Common myeloid progenitor, CD34-positive (primary cell): ENCODE data around the gene EDC3.

Experiments used
- CTCF ChIA-PET: fragments of 350-600 bp; sonication (Branson Sonifier 250); formaldehyde crosslinking; loops from one replicate; lab custom pipeline; 2021; ENCODE audit warnings: antibody characterized with exemption; lab: Charles Lee
- POLR2A ChIA-PET: fragments of 350-600 bp; sonication (Branson Sonifier 250); formaldehyde crosslinking; loops from one replicate; lab custom pipeline; 2021; ENCODE audit warnings: antibody characterized with exemption; lab: Charles Lee
- DNase-seq, 3 donors: peaks; one replicate each; pipeline versions ENCODE4 v3.0.0 to v3.0.0-alpha.2; 2013
- H3K27ac ChIP-seq, 2 experiments: 1 replicate in 1 of 2; 2 replicates in 1 of 2; pipeline ENCODE4 v1.7.0; 2013; ENCODE audit warnings: inconsistent platforms in 2 of 2, low read length in 2 of 2, mild to moderate bottlenecking in 2 of 2, low read depth in 1 of 2, moderate library complexity in 1 of 2; ENCODE audit not compliant: severe bottlenecking in 2 of 2, insufficient read depth in 1 of 2, poor library complexity in 1 of 2
- H3K27me3 ChIP-seq, 5 experiments: replicated peaks in 2 of 5; 1 replicate in 3 of 5; 2 replicates in 2 of 5; pipeline versions ENCODE4 v1.6.1 to v1.7.0; 2013; ENCODE audit warnings: low read length in 4 of 5, mild to moderate bottlenecking in 2 of 5, moderate library complexity in 2 of 5, inconsistent platforms in 1 of 5; ENCODE audit not compliant: insufficient read depth in 5 of 5, control insufficient read depth in 4 of 5
- H3K36me3 ChIP-seq, 4 experiments: 1 replicate in 2 of 4; 2 replicates in 2 of 4; pipeline versions ENCODE4 v1.6.1 to v1.7.0; 2013; ENCODE audit warnings: low read length in 3 of 4, control low read depth in 1 of 4, mild to moderate bottlenecking in 1 of 4; ENCODE audit not compliant: control insufficient read depth in 4 of 4, insufficient read depth in 4 of 4
- H3K4me1 ChIP-seq, 4 experiments: 1 replicate in 3 of 4; 2 replicates in 1 of 4; pipeline versions ENCODE4 v1.6.1 to v1.7.1; 2013; ENCODE audit warnings: low read length in 3 of 4, mild to moderate bottlenecking in 3 of 4, control low read depth in 1 of 4, inconsistent platforms in 1 of 4, moderate library complexity in 1 of 4; ENCODE audit not compliant: control insufficient read depth in 4 of 4, insufficient read depth in 4 of 4; ENCODE audit errors: control extremely low read depth in 1 of 4
- H3K4me3 ChIP-seq, 7 experiments: 1 replicate in 4 of 7; 2 replicates in 3 of 7; pipeline versions ENCODE4 v1.5.1 to v1.7.0; 2013; ENCODE audit warnings: mild to moderate bottlenecking in 7 of 7, low read length in 6 of 7, moderate library complexity in 6 of 7, inconsistent platforms in 2 of 7, low read depth in 2 of 7, control low read depth in 1 of 7; ENCODE audit not compliant: insufficient read depth in 4 of 7, control insufficient read depth in 1 of 7; ENCODE audit errors: extremely low read depth in 1 of 7
- H3K9me3 ChIP-seq, 5 experiments: 1 replicate in 4 of 5; 2 replicates in 1 of 5; pipeline versions ENCODE4 v1.6.1 to v1.7.1; 2013; ENCODE audit warnings: low read length in 4 of 5, mild to moderate bottlenecking in 2 of 5, inconsistent platforms in 1 of 5, low read depth in 1 of 5, moderate library complexity in 1 of 5; ENCODE audit not compliant: control insufficient read depth in 4 of 5, insufficient read depth in 2 of 5; ENCODE audit errors: control extremely low read depth in 1 of 5
- WGBS: methylation state at CpG from one replicate; pipeline ENCODE4 v1.1.5; 2013; ENCODE audit not compliant: insufficient coverage; 5-methylcytosine and 5-hydroxymethylcytosine counted together

Gene EDC3

DNA sequence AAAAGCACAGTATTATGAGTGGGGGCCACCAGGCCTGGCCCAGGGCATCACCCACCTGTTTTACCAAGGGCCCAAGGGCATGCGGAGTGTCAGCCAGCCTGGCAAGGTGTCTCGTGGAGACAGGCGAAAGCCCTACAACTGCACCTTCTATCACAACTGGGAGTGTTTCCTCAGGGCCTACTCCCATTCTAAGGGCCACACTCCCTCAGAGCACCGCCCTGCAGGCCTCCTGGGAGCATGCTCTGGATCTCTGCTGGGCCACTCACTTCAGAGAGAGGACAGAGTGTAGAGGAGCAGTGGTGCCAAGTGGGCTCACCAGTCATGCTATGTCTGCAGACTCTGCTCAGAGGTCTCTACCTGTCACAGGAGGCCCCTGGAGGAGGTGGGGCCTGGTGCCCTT, 101.4 kb downstream of the EDC3 start:
- CTCF ChIA-PET, result interaction anchor here (1.2 kb wide), 1 partner anchor 19 kb away, joined by 3 read pairs; no protein-coding TSS in a partner anchor
- peaks cover 9 to 46% (median 32%) of the 10 kb centered on the region in 4 experiments for H3K36me3 ChIP-seq
- POLR2A ChIA-PET, result interaction anchor here (0.6 kb wide), 1 partner anchor 308 kb away, joined by 3 read pairs; no protein-coding TSS in a partner anchor

DNA sequence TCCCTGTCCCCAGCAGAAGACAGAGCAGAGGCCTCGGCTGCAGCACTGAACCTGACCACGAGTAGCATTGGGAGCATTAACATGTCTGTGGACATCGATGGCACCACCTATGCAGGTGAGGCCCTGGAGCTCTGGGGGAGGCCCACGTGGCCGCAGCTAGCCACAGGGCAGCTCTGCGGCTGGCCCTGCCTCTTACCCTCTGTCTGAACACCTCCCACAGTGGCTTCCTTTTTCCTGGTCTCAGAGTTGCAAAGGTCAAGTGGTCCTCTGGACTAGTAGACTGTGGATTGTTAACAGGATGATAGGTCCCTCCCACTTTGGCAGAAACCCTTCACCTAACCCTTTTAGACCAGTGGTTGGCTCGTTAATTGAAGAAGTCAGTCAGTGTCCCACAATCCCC, 102.7 kb downstream of the EDC3 start:
- Histone ChIP-seq H3K4me1 (peaks cover 0 to 5% (median 5%) of the 10 kb centered on the region in 4 experiments), H3K36me3 (peaks cover 9 to 48% (median 35%) of the 10 kb centered on the region in 4 experiments), H3K9me3 (no peaks in the 10 kb centered on the region), H3K27me3 (no peaks in the 10 kb centered on the region), H3K27ac (no peak overlapping the region), H3K4me3 (no peak overlapping the region)
- DNase-seq, result no peak
- POLR2A ChIA-PET, result no interaction called here
- WGBS, result 98% methylated on average over 6 of the region's 7 CpGs
- CTCF ChIA-PET, result no interaction called here

More for the DNA sequence above, 101.4 kb downstream of the EDC3 start:
- H3K27ac ChIP-seq, result no peak overlapping the region
- no peak for DNase-seq
- no peaks in the 10 kb centered on the region for H3K27me3 ChIP-seq
- H3K4me3 ChIP-seq, result no peak overlapping the region
- peaks cover 2 to 16% (median 14%) of the 10 kb centered on the region in 4 experiments for H3K4me1 ChIP-seq
- no peaks in the 10 kb centered on the region for H3K9me3 ChIP-seq
- WGBS, result 97% methylated on average over 3 of the region's 4 CpGs

DNA sequence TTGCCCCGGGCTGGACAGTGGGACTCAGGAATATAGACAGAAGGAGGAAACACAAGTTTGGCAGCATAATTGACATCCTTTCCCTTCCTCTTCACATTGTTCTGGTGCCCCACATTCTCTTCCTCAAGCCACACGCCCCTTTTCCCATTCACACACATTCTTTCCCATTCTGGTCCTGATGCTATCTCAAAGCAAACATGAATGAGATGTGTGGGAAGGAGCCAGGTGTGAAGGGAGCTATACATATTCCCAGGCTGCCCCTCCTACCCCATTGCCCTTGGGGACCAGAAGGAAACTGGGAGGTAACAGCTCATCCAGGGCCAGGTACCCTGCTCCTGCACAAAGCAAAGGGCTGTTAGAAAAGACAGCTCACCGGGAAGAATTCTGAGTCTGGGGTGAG, 103.6 kb downstream of the EDC3 start:
- WGBS, result 92% methylated on average over 1 of the region's 3 CpGs
- POLR2A ChIA-PET, result no interaction called here

DNA sequence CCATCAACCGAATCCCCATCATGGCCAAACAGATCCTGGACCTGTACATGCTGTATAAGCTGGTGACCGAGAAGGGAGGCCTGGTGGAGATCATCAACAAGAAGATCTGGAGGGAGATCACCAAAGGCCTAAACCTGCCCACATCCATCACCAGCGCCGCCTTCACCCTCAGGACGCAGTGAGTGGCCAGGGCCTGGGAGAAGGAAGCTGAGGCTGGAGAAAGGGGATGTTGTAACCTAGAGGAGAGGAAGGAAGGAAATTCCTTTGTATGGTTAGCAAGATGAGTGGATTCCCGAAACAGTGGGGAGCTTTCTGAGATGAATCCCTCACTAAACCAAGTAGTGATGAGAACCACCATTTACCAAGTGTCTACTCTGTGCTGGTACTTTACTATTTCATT, 106.0 kb downstream of the EDC3 start:
- Histone ChIP-seq H3K4me3 (no peak overlapping the region), H3K9me3 (no peaks in the 10 kb centered on the region), H3K27ac (no peak overlapping the region), H3K4me1 (peaks cover 0 to 6% (median 3%) of the 10 kb centered on the region in 4 experiments), H3K27me3 (no peaks in the 10 kb centered on the region), H3K36me3 (peaks cover 9 to 59% (median 43%) of the 10 kb centered on the region in 4 experiments)
- DNase-seq, result no peak
- CTCF ChIA-PET, result interaction anchor here (1.6 to 2.2 kb wide), 2 partner anchors 8 to 13 kb away, joined by 6 to 7 read pairs; no protein-coding TSS in a partner anchor
- POLR2A ChIA-PET, result no interaction called here
- 100% methylated on average over 3 of the region's 6 CpGs for WGBS

More for the DNA sequence above, 103.6 kb downstream of the EDC3 start:
- no peaks in the 10 kb centered on the region for H3K9me3 ChIP-seq
- CTCF ChIA-PET, result no interaction called here
- no peak for DNase-seq
- H3K27me3 ChIP-seq, result no peaks in the 10 kb centered on the region
- no peaks in the 10 kb centered on the region for H3K4me1 ChIP-seq
- H3K4me3 ChIP-seq, result no peak overlapping the region
- no peak overlapping the region for H3K27ac ChIP-seq
- H3K36me3 ChIP-seq, result peaks cover 9 to 49% (median 36%) of the 10 kb centered on the region in 4 experiments

DNA sequence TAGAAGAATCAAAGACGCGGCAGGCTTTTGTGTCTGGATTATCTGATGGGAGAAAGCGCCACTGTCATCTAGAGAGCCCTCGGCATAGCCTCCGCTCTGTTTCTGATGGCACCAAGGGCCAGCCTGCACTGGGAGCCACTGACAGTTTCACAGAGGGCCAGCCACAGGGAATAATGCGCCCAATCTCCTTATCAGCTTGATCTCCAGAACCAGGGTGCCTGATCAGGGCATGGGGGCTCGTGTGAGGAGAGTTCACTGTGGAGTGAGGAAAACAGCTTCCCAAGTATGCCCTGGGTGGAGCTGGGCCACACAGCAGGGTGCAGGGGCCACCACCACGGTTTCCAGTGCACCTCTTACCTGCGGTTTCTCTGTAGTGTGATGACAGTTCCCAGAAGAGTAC, 110.0 kb downstream of the EDC3 start:
- ChIA-PET CTCF (no interaction called here), POLR2A (no interaction called here)
- no peaks in the 10 kb centered on the region for H3K27me3 ChIP-seq
- H3K36me3 ChIP-seq, result peaks cover 7 to 42% (median 24%) of the 10 kb centered on the region in 4 experiments
- no peak overlapping the region for H3K4me3 ChIP-seq
- no peak for DNase-seq
- no peaks in the 10 kb centered on the region for H3K9me3 ChIP-seq
- peaks cover 0 to 21% (median 8%) of the 10 kb centered on the region in 4 experiments for H3K4me1 ChIP-seq
- 100% methylated on average over 8 of the region's 9 CpGs for WGBS
- no peak overlapping the region for H3K27ac ChIP-seq

DNA sequence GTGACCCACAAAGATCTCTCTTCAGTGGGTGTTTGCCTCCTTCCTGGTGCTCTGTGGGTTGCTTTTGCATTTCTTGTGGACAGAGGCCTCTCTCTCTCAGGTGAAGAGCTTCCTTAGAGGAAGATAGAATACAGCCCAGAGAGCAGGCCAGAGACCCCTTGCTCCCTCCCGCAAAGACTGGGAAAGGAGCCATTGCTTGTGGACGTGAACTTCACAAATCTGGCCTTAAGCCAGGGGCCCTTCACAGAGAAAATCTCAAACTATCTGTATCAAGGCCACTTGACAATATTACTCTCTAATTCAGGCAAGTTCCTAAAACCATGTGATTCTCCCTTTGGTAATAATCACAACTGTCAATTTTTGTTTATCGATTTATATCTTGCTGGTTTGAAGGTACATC, 110.6 kb downstream of the EDC3 start:
- CTCF ChIA-PET, result interaction anchor here (0.7 to 1.1 kb wide), 2 partner anchors 39 to 81 kb away, joined by 3 read pairs; no protein-coding TSS in a partner anchor
- Histone ChIP-seq H3K9me3 (no peaks in the 10 kb centered on the region), H3K27ac (no peak overlapping the region), H3K36me3 (peaks cover 5 to 35% (median 22%) of the 10 kb centered on the region in 4 experiments), H3K4me1 (peaks cover 0 to 24% (median 8%) of the 10 kb centered on the region in 4 experiments), H3K27me3 (no peaks in the 10 kb centered on the region), H3K4me3 (no peak overlapping the region)
- no peak for DNase-seq
- WGBS, result no CpG with 5 or more reads among the region's 3 CpGs
- POLR2A ChIA-PET, result no interaction called here

DNA sequence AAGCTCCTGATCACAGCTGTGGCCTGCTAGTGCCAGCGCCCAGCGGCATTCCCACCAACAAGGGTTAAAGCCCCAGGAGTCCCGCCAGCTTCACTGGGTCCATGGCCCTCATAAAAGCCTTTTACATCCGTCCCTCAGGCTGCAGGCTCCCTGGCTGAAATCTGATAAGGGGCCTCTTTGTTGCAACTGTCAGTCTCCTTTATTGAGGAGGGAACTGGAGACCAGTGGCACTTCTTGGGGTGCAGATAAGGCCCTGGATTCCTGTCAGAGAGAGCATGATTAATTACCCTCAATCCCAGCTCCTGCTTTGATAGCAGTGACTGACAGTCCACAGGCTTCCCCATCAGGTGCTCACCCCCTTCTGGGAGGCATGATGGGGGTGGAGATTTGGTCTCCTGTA, 111.0 kb downstream of the EDC3 start:
- ChIA-PET CTCF (interaction anchor here (0.7 to 1.1 kb wide), 2 partner anchors 39 to 80 kb away, joined by 3 read pairs; no protein-coding TSS in a partner anchor), POLR2A (no interaction called here)
- Histone ChIP-seq H3K4me1 (peaks cover 0 to 24% (median 8%) of the 10 kb centered on the region in 4 experiments), H3K36me3 (peaks cover 2 to 31% (median 20%) of the 10 kb centered on the region in 4 experiments), H3K27ac (no peak overlapping the region), H3K9me3 (no peaks in the 10 kb centered on the region), H3K4me3 (no peak overlapping the region), H3K27me3 (no peaks in the 10 kb centered on the region)
- 37% methylated on average over 3 of the region's 4 CpGs for WGBS
- peak in 2 of 3 donors; percentile 12 to 33 for DNase-seq
